H1 (cell line): ENCODE measurements around the gene AKIRIN1.

Experiments
- CTCF ChIP-seq, 3 experiments: IDR thresholded peaks; 1 replicate in 2 of 3; 2 replicates in 1 of 3; pipeline versions ENCODE4 v1.5.1 to v1.6.1; 2011; ENCODE audit warnings: low read length in 3 of 3, mild to moderate bottlenecking in 3 of 3, inconsistent platforms in 2 of 3, low read depth in 1 of 3, moderate library complexity in 1 of 3; ENCODE audit not compliant: insufficient read depth in 1 of 3; ENCODE audit errors: control extremely low read depth in 1 of 3
- EZH2 ChIP-seq: fragments of 200-600 bp; sonication (generic); IDR thresholded peaks from 2 replicates; pipeline ENCODE4 v1.7.1; 2012; ENCODE audit warnings: low read depth, mild to moderate bottlenecking, moderate library complexity, low read length, inconsistent platforms; ENCODE audit not compliant: severe bottlenecking
- RAD21 ChIP-seq, 2 experiments: IDR thresholded peaks in 1 of 2; conservative IDR thresholded peaks in 1 of 2; 2 replicates each; pipeline ENCODE4 v1.6.1; 2011; ENCODE audit warnings: low read depth in 2 of 2, low read length in 2 of 2, improper control_type of control experiment in 1 of 2, inconsistent platforms in 1 of 2, mild to moderate bottlenecking in 1 of 2, moderate library complexity in 1 of 2
- SP2 ChIP-seq: IDR thresholded peaks from 2 replicates; pipeline ENCODE4 v1.6.1; 2012; ENCODE audit warnings: mild to moderate bottlenecking, low read length, inconsistent platforms
- SRF ChIP-seq: IDR thresholded peaks from 2 replicates; pipeline ENCODE4 v1.6.1; 2011; ENCODE audit warnings: mild to moderate bottlenecking, low read depth, low read length, moderate library complexity
- TAF1 ChIP-seq: IDR thresholded peaks from 2 replicates; pipeline ENCODE4 v1.6.1; 2011; ENCODE audit warnings: mild to moderate bottlenecking, low read depth, low read length
- TCF12 ChIP-seq: IDR thresholded peaks from 2 replicates; pipeline ENCODE4 v1.6.1; 2011; ENCODE audit warnings: low read depth, mild to moderate bottlenecking, low read length
- ZNF274 ChIP-seq: IDR thresholded peaks from 2 replicates; pipeline ENCODE4 v1.7.0; 2012; ENCODE audit warnings: low read length, borderline replicate concordance; ENCODE audit errors: extremely low read depth
- TF ChIP-seq, protein P1 (sequence below): IDR thresholded peaks from 2 replicates; pipeline ENCODE4 v1.6.1; 2012; ENCODE audit warnings: inconsistent platforms

DNA sequence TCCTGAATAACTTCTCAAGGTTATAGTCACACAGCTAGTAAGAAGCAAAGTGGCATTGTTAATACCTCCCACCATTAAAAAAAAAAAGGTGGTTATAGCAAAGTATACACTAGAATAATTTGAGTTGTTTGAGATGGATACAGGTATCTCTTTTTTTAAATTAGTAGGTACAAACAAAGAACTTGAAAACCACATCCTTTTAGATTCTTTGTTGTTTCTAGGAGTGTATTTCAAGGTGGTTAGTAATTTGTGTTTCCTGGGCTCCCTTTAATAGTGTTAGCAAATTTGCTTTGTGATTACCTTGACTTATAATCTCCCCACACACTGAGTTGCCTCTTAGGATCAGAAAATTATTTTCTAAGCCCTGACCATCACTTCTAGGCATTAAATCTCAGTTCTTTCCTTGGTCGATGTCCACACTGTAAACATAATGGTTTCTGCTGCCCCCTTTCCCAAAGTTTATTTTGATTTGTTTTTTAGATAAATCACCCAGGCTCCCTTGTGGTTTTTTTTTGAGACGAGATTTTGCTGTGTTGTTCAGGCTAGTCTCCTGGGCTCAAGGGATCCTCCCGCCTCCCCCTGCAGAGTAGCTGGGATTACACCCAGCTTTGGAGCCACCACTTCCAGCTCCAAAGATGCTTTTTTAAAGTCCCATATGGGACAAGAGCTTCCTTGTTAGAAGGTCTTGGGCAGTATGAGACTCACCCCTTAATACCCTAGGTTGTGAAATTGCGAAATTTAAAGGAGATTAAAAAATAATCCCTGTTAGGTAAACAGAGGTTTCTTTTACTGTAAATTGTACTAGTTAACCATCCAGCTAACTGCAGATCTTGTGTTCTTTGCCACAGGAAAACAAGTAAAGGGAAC is 6.2 kb downstream of the AKIRIN1 start:
- TF ChIP-seq CTCF (IDR thresholded peaks at IDR 0.05; ENCODE audit: control extremely low read depth in 1 of 3, insufficient read depth in 1 of 3, low read depth in 1 of 3, low read length in 3 of 3), result no peak
- no peak for TF ChIP-seq TAF1
- TF ChIP-seq RAD21 (IDR thresholded peaks at IDR 0.05 in 1 of 2, conservative IDR thresholded peaks at IDR 0.05 in 1 of 2; ENCODE audit: low read depth in 2 of 2, low read length in 2 of 2), result no peak
- TF ChIP-seq SP2, result no peak
- no peak for TF ChIP-seq SRF
- TF ChIP-seq EZH2, result no peak
- no peak for TF ChIP-seq ZNF274
- TF ChIP-seq TCF12, result no peak
- TF ChIP-seq, protein P1, sequence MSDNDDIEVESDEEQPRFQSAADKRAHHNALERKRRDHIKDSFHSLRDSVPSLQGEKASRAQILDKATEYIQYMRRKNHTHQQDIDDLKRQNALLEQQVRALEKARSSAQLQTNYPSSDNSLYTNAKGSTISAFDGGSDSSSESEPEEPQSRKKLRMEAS, result no peak
